Kidney epithelial cell (primary cell): ENCODE results near the gene TPX2. TPM values are rescaled to one million over a fixed set of nuclear protein-coding genes. Genes with fewer than 3 reads are reported as not detected.

Source experiments
- DNase-seq: peaks from one replicate; pipeline ENCODE4 v3.0.0-alpha.2; 2010; ENCODE audit warnings: low read depth
- H3K27me3 ChIP-seq: 2 replicates; pipeline ENCODE4 v1.6.0; 2011; ENCODE audit warnings: low read length; ENCODE audit not compliant: control insufficient read depth, insufficient read depth
- H3K36me3 ChIP-seq: 2 replicates; pipeline ENCODE4 v1.5.1; 2011; ENCODE audit warnings: low read length; ENCODE audit not compliant: control insufficient read depth, insufficient read depth
- H3K4me3 ChIP-seq: 2 replicates; pipeline ENCODE4 v1.5.1; 2011; ENCODE audit warnings: low read depth, mild to moderate bottlenecking, control low read depth, low read length
- total RNA-seq: library from RNA; depleted of rRNA; stranded (reverse); fragments of >200 nt; gene quantifications from 2 replicates; pipeline ENCODE4 v1.2.3, GENCODE V29; 2015
- TF ChIP-seq, protein P1 (sequence below): IDR thresholded peaks from 2 replicates; pipeline ENCODE4 v1.5.1; 2011; ENCODE audit warnings: mild to moderate bottlenecking, moderate library complexity, low read length, control low read depth, inconsistent platforms; ENCODE audit not compliant: insufficient read depth, poor library complexity, severe bottlenecking

TPX2 gene
- total RNA-seq, 1 donor from 2014 or later = 16.1 TPM

DNA sequence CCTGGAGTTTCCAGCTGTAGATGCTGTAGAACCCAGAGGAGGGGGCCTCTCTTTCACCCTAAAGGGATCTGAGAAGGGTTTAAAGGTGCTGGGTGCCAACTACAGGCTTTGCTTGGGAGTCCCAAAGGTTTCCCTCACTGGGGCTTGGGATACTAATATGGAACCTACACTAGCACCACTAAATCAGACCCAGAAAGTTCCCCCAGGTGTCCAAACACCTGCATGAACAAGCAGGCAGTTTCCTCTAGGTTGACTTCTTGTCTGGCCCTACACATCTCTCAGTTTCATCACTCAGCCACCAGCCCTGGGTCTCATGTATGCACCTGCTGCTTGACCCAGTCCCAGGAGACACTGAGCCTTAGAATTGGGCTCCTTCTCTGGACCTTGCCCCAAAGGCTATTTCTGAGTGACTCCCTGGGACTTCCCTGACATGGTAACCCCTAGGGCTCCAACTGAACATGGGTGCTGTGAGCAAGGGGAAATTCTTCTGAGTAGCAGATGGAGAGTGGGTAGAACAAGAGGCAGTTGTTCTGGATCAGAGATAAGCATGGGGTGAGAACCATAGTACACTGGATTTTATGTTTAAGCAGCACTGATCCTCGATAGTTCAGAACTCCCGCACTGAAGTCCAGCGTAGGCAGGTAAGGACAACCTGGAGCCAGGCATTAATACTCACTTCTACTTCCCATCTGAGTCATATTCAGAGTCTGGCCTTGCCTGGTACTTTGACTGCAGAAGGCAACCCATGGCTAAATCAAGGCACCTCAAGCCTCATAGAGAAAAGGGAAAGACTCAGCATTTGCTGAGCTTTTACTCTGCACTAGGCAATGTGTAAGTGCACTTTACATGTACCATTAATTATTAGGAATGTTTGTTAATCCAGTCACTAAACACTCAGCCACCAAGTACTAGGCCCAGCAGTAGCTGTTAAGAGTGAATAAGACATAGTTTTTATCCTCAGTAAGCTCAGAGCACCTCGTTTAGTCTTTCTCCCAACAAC is 33.2 kb upstream of the TPX2 start:
- Histone ChIP-seq H3K4me3 (no peak overlapping the region), H3K36me3 (peaks cover 1% of the 10 kb centered on the region), H3K27me3 (no peaks in the 10 kb centered on the region)
- TF ChIP-seq, protein P1, sequence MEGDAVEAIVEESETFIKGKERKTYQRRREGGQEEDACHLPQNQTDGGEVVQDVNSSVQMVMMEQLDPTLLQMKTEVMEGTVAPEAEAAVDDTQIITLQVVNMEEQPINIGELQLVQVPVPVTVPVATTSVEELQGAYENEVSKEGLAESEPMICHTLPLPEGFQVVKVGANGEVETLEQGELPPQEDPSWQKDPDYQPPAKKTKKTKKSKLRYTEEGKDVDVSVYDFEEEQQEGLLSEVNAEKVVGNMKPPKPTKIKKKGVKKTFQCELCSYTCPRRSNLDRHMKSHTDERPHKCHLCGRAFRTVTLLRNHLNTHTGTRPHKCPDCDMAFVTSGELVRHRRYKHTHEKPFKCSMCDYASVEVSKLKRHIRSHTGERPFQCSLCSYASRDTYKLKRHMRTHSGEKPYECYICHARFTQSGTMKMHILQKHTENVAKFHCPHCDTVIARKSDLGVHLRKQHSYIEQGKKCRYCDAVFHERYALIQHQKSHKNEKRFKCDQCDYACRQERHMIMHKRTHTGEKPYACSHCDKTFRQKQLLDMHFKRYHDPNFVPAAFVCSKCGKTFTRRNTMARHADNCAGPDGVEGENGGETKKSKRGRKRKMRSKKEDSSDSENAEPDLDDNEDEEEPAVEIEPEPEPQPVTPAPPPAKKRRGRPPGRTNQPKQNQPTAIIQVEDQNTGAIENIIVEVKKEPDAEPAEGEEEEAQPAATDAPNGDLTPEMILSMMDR = no peak
- DNase-seq = no peak

DNA sequence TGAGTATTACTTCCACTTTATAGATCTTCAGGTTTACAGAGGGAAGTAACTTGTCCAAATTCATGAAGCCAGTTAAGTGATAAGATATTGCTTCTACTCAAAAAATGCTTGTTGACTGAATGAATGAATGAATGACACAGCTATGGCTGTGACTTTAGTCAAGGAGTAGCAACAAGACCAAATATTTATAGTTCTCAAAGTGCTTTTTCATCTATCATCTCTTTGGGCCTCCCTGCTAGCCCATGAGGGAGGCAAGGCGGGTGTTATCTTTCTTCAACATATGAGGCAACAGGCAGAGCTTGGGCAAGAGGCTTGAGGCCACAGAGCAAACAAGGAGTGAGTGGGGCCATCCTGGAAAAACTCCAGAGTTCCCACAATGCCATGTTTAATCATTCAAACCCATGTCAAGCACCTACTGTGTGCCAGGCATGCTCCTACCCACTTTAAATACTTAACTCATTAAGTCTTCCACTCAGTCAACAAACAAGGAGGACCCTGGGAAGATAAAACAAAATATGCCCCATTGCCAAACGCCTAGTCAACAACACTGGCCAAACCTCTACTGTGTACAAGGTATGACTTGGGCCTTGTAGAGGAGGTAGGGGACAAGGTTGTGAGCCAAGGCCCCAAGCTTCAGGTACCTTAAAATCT is 32.4 kb upstream of the TPX2 start:
- no peak for DNase-seq
- peaks cover 1% of the 10 kb centered on the region for H3K36me3 ChIP-seq

GRCh38 chr20:31707258-31707615 is 31.9 kb upstream of the TPX2 start:
- H3K4me3 ChIP-seq = no peak overlapping the region
- peaks cover 2% of the 10 kb centered on the region for H3K36me3 ChIP-seq
- no peaks in the 10 kb centered on the region for H3K27me3 ChIP-seq
- no peak for DNase-seq
- TF ChIP-seq, protein P1 = no peak

More for the DNA sequence above, 32.4 kb upstream of the TPX2 start:
- Histone ChIP-seq H3K27me3 (no peaks in the 10 kb centered on the region), H3K4me3 (no peak overlapping the region)
- TF ChIP-seq, protein P1 = no peak

DNA sequence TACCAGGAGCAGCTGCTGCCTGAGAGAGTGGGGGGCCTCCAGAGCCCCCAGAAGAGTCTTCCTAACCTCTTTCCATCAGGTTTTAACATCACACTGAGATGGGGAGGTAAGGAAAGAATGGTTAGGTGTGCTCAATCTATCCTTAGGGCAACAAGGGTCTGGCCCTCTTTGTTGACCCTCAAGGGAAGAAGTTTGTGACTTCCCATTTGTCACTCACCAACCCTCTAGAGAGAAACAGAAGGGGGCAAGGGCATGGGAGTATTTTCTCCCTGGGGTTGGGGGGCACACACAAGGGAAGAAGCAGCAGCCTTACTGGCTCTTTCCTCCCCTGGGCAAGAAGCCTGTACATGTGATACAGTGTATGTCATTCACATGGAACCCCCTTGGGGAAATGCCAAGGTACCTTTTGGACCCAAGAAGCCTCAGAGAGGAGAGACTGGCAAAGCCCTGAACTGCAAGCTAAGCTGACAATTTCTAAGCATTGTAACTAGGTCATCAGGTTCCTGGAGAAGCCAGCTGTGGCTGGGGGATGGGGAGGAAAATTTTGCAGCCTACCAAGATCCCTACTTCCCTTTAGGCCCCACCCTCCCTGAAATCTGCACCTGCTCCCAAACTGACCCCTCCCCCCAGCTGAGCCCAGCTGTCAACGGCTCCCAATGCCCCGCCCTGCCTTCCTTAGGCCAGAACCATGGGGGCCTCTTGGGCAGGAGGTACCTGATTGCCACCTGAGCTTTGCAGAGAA is 30.9 kb upstream of the TPX2 start:
- TF ChIP-seq, protein P1 = no peak
- Histone ChIP-seq H3K27me3 (no peaks in the 10 kb centered on the region), H3K36me3 (peaks cover 2% of the 10 kb centered on the region), H3K4me3 (no peak overlapping the region)
- no peak for DNase-seq

DNA sequence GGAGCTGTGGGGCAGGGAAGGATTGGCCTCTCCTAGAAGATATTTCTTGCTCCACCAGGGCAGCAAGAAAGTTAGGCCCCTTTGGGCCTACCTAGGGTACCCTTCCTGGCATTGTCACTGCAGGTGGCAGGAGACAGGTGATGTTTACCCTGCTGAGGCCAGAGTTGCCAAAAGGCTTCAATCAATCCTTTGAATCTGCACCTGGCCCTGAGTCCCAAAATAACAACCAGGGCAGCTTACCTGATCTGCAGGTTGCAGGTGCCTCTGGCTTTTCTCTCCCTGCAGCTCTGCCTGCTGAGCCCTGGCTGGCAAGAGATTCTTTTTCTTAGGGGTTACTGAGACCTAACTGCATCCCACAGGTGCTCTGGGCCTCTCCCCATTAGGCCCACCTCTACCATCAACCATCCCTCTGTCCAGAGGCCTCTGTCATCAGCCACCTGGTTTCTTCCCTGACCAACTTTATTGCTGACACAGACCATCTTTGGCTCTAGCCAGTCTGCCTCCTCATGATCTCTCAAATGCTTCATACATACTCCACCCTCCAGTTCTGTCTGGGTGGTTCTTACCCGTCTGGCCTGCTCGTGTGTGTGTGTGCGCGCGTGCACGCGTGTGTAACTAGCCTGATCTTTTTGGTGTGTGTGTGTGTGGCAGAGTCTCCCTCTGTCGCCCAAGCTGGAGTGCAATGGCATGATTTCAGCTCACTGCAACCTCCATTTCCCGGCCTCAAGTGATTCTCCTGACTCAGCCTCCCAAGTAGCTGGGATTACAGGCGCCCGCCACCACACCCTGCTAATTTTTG is 30.2 kb upstream of the TPX2 start:
- no peaks in the 10 kb centered on the region for H3K27me3 ChIP-seq
- DNase-seq = no peak
- peaks cover 2% of the 10 kb centered on the region for H3K36me3 ChIP-seq
- TF ChIP-seq, protein P1 = no peak
- H3K4me3 ChIP-seq = no peak overlapping the region
